GM13977 (cell line): Measurements from ENCODE around the gene HOXD12.

Experiments used
- DNase-seq: peaks from one replicate; pipeline ENCODE4 v3.0.0; 2012; ENCODE audit warnings: low spot score
- in situ Hi-C: fragments of 300-500 bp; cut with MboI; formaldehyde crosslinking; loops from one replicate; pipeline ENCODE4 v1.12.0; 2022; ENCODE audit warnings: low sequenced_read_pairs, low pct_unique_long_range_greater_than_20kb, mixed read lengths, inconsistent platforms; ENCODE audit not compliant: unreplicated experiment
- TF ChIP-seq, protein P1 (sequence below): IDR thresholded peaks from 2 replicates; pipeline ENCODE4 v1.5.1; 2012; ENCODE audit warnings: mild to moderate bottlenecking, control low read depth; ENCODE audit not compliant: insufficient read depth; ENCODE audit errors: extremely low read depth, missing control alignments

Gene HOXD12

DNA sequence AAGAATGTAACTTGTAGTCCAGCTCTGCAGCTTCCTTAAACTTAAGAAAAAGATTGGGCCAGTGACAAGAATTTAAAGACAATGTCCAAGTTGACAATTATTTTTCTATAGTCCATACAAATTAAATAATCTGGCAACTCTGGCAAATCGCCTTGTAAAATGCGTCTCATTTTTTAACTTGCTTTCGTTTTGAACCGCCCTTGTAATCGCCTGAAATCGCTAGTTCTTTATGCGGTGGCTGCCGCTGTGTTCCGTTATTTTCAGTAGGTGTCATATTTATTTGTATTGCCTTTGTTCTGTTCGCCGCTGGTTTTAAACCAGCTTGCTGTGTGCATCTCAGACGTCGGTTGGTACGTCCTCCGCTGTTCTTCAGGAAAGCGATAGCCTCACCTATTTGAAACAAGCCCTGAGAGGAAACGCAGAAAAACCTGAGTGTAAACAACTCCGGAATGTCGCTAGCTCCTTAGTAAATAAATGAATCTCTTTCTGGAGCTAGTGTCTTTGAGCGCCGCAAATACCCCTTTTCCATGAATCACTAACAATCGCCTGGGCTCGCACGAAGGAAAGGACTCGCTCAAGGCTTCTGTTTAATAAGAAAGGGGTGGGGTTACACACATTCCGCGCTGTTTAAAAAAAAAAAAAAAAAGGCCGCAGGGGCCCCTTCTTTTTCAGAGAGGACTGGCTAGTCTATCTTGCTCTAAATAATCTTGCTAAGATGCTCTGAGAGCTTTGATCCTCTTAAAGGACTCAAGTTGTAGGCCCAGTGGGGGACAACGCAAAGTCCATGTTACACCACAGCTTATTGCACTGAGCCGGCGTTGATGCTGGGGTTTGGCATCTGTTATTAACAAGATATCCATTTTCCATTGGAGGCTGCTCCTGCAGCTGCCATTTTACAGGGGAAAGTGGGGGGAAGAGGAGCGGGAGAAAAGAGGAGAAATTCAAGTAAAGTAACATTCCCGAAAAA is 32.9 kb downstream of the HOXD12 start:
- no peak for DNase-seq
- in situ Hi-C loops: no loop called here

DNA sequence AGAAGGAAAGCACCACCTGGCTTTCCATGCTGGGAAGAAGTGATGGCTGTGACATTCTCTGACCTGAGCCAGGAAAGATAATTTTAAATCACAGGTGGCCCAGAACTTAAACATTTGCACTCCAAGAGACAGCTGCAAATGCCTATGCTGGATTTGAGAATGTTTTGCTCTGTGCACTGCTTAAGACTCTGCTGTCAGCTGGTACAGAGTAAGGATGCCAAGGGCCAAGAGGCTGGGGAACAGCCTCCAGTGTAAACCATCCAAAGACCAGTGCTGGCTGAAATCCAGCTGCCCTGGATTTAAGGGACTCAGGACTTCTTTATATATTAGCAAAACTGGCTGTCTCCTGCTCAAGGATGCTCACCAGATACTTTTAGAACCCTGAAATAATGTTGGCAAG is 33.8 kb downstream of the HOXD12 start:
- TF ChIP-seq, protein P1, sequence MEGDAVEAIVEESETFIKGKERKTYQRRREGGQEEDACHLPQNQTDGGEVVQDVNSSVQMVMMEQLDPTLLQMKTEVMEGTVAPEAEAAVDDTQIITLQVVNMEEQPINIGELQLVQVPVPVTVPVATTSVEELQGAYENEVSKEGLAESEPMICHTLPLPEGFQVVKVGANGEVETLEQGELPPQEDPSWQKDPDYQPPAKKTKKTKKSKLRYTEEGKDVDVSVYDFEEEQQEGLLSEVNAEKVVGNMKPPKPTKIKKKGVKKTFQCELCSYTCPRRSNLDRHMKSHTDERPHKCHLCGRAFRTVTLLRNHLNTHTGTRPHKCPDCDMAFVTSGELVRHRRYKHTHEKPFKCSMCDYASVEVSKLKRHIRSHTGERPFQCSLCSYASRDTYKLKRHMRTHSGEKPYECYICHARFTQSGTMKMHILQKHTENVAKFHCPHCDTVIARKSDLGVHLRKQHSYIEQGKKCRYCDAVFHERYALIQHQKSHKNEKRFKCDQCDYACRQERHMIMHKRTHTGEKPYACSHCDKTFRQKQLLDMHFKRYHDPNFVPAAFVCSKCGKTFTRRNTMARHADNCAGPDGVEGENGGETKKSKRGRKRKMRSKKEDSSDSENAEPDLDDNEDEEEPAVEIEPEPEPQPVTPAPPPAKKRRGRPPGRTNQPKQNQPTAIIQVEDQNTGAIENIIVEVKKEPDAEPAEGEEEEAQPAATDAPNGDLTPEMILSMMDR: no peak
- DNase-seq: no peak
- in situ Hi-C loops: no loop called here

More for the DNA sequence above, 32.9 kb downstream of the HOXD12 start:
- TF ChIP-seq, protein P1: no peak

- no peak for DNase-seq
- in situ Hi-C loops: no loop called here
- TF ChIP-seq, protein P1: no peak
Observed at GRCh38 chr2:176134035-176134434, 34.4 kb downstream of the HOXD12 start.

DNA sequence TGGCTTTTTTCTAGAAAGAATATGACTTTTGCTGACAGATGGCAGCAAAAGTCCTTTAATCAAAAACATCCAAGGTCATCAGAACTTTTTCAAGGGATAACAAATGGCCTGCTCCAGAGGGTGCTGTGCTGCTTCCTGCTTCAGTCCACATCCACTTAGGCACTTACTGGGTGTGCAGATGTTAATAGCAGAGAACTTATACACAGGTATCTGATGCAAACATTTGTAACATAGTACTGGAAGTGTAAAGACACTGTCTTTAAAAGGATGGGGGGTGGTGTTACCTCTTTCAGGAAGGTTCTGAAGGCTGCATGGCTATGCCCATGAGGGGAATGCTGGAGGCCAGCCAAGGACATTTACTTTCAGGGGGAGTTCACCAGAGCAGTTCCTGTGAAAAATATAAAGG is 35.4 kb downstream of the HOXD12 start:
- in situ Hi-C loops: loop anchor here (5.0 kb wide), 1 partner anchor 502 kb away; no protein-coding TSS in a partner anchor
- TF ChIP-seq, protein P1: no peak
- DNase-seq: no peak

DNA sequence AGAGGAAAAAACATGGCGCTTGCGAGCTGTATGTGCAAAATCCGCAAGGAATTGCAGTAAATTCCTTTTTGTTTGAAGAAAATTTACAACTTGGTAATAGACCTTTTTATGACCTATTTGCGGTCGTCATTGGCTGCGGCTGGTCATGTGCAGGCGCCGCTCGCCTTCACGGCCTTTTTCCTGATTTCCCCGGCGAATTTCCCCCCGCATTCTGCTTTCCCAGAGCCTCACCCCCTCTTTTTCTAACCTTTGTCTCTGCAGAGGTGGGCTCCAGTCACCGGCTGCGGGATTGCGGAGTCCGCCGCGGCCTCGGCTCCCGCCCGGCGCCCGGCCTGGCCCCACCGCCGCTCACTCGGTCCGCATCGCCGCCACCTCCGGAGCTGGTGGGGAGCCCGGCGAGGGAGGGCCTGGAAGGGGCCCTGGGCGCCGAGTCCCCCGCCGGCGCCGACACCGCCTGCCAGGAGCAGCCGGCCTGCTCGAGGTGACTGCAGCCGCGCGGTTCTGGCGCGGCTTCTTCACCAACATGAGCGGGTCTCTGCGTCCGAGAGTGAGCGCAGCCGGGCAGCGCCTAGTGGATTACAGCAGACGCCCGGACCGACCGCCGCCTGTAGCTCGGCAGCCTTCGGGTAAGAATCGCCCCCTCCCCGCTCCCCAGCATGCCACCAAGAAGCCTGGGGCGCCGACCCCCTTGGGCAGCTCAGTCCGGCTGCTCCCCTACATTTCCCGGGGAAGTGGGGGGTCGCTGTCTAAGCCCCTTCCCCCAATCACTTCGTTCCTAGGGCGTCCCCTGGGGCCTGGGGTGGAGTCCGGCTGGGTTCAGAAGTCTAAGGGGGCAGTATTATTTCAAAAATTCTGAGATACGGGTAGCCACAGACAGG is 37.0 kb downstream of the HOXD12 start:
- DNase-seq: no peak
- in situ Hi-C loops: loop anchor here (5.0 kb wide), 1 partner anchor 501 kb away; no protein-coding TSS in a partner anchor
- TF ChIP-seq, protein P1: no peak

DNA sequence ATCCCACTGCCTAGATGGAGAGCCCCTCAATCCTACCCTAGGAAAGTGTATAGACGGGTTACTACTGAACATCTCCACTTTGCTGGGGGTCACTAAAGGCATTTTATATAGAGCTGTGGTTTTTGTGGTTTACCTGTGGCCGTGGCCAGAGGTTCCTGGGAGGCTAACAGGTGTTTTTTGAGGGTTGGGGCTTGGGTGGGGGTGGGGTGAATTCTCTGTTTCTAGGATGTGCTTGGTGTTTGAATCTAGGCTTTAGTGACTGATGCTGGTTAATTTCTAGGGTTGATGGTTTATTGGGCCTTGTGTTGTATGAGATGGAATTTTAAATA is 37.6 kb downstream of the HOXD12 start:
- in situ Hi-C loops: loop anchor here (5.0 kb wide), 1 partner anchor 500 kb away; no protein-coding TSS in a partner anchor
- TF ChIP-seq, protein P1: no peak
- DNase-seq: no peak
